GM19328 (cell line): ENCODE data around the gene VSIG10L.

Experiments
- ATAC-seq: cut with Tn5 transposase; IDR thresholded peaks from one replicate; pipeline ENCODE4 v1.9.1; 2021; ENCODE audit warnings: mild to moderate bottlenecking, moderate library complexity; ENCODE audit not compliant: unreplicated experiment

The VSIG10L gene

DNA sequence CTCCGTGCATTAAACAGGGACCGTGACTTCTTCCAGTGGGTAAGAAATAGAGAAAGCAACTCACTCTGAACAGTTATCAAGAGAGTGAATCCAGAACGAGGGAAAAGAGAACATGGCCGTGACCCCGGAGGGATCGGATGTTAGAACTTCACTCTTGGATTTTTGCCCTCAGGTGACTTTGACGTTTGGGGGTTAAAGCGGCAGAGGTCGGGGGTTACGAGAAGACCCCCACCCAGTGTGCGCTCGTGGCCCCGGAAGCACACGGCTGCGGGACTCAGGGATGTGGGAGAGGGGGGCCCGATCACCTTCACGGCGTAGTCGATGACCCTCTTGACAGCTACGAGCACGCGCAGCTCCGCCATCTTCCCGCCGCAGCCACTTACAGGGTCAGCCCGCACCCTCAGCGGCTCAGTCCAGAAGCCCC, 24.0 kb upstream of the VSIG10L start, which contains the start of gene ETFB:
TSS of gene ETFB (minus strand) at position 424 of the 424 bp plus-strand sequence. CDS start at position 362, 62 bp downstream.
- ATAC-seq: no peak

GRCh38 chr19:51365211-51365964, 23.4 kb upstream of the VSIG10L start:
- no peak for ATAC-seq

DNA sequence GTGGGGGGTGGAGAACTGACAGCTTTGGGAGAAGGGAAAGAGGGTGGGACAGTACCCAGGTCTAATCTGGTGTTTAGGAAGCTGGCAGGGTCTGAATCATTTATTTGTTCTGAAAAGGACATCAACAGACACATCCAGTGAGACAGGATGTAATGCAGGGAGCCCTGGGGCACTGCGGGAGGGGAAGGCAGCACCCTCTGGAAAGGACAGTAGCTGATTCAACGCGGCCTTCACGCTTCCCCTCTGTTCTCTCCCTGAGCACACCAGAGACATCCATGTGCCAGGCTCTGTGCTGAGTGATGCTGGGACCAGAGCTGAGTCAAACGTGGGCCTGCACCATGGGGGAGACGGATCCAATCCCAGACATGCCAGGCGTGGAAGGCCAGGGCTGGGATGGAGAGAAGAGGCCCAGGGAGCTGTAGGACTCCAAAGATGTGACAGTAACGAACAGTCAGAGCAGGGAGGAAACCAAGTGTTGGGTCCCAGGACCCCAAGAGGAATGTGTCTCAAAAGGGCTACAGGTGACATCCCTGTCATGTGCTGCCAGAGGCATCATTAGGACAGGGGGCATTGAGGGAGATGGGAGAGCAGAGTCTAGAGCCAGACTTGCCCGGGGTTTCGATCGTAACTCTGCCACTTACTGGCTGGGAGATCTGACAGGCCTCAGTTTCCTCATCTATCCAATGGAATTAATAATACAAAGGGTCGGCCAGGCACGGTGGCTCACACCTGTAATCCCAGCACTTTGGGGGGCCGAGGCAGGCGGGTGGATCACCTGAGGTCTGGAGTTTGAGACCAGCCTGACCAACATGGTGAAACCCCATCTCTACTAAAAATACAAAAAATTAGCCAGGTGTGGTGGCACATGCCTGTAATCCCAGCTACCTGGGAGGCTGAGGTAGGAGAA, 22.5 kb upstream of the VSIG10L start:
- ATAC-seq: no peak

DNA sequence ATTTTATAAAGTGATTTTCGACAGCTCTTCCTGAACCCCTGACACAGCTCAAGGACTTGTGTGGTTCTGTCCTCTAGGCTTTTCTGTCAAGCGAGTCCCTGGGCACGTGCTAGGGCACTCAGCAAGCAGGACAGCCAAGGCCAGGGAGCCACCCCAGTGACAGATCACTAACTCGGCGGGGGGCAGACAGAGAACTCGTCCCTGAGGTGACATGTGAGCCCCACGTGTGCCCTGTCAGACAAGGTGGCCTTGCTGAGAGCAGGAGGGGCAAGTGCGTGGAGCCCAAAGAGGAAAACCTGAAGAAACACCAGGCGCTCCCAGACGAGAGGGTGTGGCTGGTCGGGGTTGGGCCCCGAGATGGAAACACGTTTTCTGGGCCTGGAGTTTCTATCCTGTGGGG, 19.3 kb upstream of the VSIG10L start:
- no peak for ATAC-seq

GRCh38 chr19:51359294-51359693, 17.4 kb upstream of the VSIG10L start:
- ATAC-seq: no peak

- ATAC-seq: no peak
Observed at GRCh38 chr19:51357952-51358351, 16.0 kb upstream of the VSIG10L start.

DNA sequence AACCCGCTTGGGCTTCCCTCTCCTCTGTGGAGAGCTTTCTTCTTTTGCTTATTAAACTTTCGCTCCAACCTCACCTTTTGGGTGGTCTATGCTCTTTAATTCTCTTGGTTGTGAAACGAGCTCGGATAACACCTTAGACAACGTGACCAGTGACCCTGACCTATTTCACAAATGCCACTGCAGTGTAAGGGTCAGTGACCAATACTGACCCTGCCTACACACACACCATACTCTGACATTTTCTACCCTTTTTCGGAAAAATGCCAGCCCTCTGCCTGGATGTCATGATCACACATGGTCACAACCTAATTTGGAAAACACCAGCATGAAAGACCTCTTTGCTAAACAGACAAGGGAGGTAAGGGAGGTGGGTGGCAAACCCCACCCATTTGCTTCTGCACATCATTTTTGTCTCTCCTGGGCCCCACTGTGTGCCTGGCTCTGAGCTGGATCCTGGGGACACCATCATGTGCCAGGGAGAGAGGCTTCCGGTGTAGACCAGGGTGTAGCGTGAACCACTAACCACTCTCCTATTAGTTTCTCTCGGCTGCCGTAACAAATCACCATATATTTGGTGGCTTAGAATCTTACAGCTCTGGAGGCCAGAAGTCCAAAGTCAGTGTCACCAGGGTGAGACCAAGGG, 14.3 kb upstream of the VSIG10L start:
- no peak for ATAC-seq

DNA sequence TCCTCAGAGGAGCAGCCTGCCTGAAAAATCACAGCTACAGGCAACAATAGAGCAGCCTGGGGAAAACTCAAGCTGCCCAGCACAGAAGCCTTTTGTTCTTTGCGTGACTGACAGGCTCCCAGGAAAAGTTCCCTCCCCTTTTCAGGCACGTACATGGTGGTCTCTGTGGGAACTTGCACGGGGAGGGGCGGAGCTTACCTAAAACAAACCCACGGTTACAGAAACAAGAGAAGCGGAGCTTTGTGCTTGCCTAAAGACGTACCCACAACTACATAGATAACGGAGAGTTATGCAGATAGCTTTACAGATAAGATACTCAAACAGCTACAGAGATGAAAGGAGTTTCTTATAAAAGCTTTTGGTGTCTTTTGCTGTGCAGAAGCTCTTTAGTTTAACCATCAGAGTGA, 12.8 kb upstream of the VSIG10L start:
- no peak for ATAC-seq

GRCh38 chr19:51354103-51354741, 12.3 kb upstream of the VSIG10L start:
- no peak for ATAC-seq

- no peak for ATAC-seq
Observed at GRCh38 chr19:51352783-51353360, 10.9 kb upstream of the VSIG10L start.

- ATAC-seq: no peak
Observed at GRCh38 chr19:51351266-51351990, 9.5 kb upstream of the VSIG10L start.

- ATAC-seq: no peak
Observed at GRCh38 chr19:51347209-51347928, 5.4 kb upstream of the VSIG10L start.

DNA sequence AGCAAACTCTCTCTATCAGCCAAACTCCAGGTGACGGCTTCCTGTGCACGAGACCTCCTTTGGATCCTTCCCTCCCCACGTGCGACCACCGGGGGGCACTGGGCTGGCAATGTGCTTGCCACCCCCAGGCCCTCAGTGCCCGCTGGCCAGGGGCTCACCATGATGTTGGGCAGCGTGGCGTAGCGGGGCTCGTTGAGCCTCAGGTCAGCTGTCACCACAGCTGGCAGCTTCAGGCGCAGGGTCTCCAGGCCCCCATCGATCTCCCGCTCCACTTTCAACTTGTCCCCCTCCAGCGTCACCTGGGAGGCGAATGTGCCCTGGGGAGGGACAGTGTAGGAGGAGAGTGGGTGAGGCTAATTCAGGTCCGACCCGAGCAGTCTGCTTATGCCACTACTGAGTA, 4.8 kb upstream of the VSIG10L start:
- no peak for ATAC-seq

- ATAC-seq: no peak
Observed at GRCh38 chr19:51345076-51345620, 3.2 kb upstream of the VSIG10L start.

DNA sequence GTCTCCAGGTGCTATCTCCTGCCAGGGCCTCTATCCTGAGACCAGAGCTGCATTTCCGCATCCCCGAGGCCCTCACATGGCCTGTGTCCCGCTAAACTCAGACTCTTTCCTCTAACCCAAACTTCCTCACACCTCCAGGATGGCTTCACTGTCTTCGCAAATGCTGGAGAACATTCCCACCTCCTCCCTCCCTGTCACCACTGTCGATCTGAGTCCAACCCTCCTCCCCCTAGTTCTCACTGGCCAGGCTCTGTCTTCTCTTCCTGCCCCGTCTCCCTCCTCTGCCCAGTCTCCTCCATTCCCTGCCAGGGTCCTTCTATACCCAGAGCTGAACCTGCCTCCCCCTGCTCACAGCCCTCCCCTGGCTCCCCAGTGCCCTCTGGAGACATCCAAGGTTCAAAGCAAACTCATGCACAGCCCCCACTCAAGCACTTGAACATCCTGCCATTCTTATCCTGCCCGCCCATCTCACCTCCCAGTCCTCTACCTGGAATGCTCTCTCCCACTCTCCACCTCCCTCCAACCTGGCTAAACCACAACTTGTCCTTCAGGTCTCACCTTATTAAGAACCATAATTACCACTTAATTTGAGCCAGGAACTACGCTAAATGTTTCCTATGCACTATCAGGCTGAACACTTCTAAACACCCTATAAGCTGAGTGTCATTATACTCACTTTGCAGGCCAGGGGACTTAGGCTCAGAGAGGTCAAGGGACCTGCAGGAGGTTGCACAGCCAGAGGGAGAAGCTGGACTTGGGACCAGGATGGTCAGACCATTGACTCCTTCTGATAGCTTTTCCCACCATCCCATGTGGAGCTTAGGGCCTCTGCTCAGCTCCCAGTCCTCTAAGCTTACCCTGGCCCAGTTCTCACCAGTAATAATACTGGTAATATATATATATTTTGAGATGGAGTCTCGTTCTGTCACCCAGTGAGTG, 961 bp upstream of the VSIG10L start:
- no peak for ATAC-seq

DNA sequence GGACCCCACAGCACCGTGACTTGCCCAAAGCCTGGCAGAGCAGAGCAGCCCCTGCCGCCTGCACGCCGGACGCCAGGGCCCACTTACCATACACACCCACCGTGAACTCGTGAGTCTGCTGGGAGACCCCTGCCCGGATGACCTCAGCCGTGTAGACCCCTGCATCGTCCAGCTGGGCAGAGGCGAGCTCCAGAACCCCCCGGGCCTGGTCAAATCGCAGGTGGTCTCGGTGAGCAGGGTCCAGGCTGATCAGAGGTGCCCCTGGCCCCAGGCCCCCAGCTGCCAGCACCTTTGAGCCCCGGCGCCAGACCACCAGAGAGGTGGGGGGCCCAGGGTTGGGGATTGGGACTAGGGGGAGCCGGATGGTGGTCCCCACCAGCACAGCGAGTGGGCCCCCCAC, 873 bp downstream of the VSIG10L start:
- no peak for ATAC-seq

DNA sequence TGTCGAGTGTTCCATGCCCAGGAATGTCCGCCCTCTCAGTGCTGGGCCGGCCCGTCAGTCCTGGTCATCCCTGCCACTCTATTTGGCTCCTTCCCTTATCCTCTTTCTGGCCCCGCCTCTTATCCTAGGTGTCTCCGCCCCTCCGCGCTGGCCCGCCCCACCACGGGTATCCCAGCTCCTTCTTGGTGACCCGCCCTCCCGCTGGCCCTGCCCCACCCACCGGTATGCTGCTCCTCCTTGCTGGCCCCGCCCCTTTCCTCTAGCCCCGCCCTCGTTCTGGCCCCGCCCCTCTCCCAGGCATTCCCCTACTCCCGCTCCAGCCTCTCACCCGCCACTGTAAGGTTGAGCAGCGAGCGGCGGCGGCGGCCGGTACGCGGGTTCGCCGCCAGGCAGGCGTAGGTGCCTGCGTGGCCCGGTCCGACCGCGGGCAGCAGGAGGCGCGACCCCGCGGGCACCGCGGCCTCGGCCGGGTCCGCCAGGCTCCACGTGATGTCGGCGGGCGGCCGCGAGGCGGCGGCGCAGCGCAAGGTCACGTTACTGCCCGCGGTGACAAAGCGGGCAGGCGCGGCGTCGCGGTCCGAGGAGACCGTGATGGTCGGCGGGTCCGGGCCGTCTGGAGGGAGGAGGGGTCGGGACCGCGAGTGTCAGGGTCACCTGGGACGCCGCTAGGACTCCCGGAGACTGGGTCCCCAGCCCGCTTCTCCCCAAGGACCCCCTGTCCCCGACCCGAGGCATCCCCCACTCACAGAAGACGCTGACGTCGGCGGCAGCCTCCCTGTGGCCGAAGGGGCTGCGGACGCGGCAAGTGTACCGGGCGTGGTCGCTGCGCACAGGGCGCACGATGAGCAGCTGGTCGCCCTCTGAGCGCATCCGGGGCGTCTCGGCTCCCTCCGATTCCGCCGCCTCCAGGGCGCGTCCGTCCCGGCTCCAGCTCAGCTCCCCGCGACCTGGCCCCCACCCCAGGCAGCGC, 2.0 kb downstream of the VSIG10L start:
- no peak for ATAC-seq
